GM13977 (cell line): Measurements from ENCODE around the gene CALY.
"Not testable (repeated sequence)": the region's sequence is repeated elsewhere in the genome, so short reads cannot be mapped to it uniquely, and the experiment has no call there.

Experiments
- DNase-seq: peaks from one replicate; pipeline ENCODE4 v3.0.0; 2012; ENCODE audit warnings: low spot score
- CTCF ChIP-seq: IDR thresholded peaks from 2 replicates; pipeline ENCODE4 v1.5.1; 2012; ENCODE audit warnings: mild to moderate bottlenecking, control low read depth; ENCODE audit not compliant: insufficient read depth; ENCODE audit errors: extremely low read depth, missing control alignments
- in situ Hi-C: fragments of 300-500 bp; cut with MboI; formaldehyde crosslinking; loops from one replicate; pipeline ENCODE4 v1.12.0; 2022; ENCODE audit warnings: low sequenced_read_pairs, low pct_unique_long_range_greater_than_20kb, mixed read lengths, inconsistent platforms; ENCODE audit not compliant: unreplicated experiment

Gene CALY

GRCh38 chr10:133379152-133379800 lies 42.6 kb upstream of the CALY start, which contains the start of gene PAOX:
TSS of gene PAOX (plus strand) at chr10:133379262. CDS start at chr10:133379317, 55 bp downstream.
- in situ Hi-C loops = no loop called here
- DNase-seq = peak; percentile 91

GRCh38 chr10:133378251-133379096 lies 41.8 kb upstream of the CALY start:
- DNase-seq = peak; percentile 79
- no peak for TF ChIP-seq CTCF
- in situ Hi-C loops = no loop called here

More at GRCh38 chr10:133379152-133379800, 42.6 kb upstream of the CALY start, which contains the start of gene PAOX:
- no peak for TF ChIP-seq CTCF

- DNase-seq = no peak
- TF ChIP-seq CTCF = no peak
- in situ Hi-C loops = no loop called here
Measured at GRCh38 chr10:133377818-133378250, 41.1 kb upstream of the CALY start.

GRCh38 chr10:133377025-133377817 lies 40.5 kb upstream of the CALY start:
- DNase-seq = no peak
- no peak for TF ChIP-seq CTCF
- in situ Hi-C loops = no loop called here

GRCh38 chr10:133376183-133376582 lies 39.5 kb upstream of the CALY start:
- DNase-seq, in situ Hi-C loops: not testable (repeated sequence)

- no peak for TF ChIP-seq CTCF
- no peak for DNase-seq
- in situ Hi-C loops = no loop called here
Measured at GRCh38 chr10:133375357-133376115, 38.8 kb upstream of the CALY start.
